ENCODE measurements around the gene LZTS2. TPM values are rescaled to one million over a fixed set of nuclear protein-coding genes. Genes with fewer than 3 reads are reported as not detected.

Gene LZTS2
- total and polyA plus RNA-seq, 2 experiments from 2014 or later: 27.6 to 88.3 TPM

GRCh38 chr10:101001659-101002035 is 2.0 kb downstream of the LZTS2 start:
- 0 out of 2 replicates have a peak overlapping the region, but pooled peaks have one; percentile 92 for H3K4me2 ChIP-seq
- Mint-ChIP-seq H3K9me3 (no peaks in the 10 kb centered on the region; the same call in 2 of the 3 replicates), H3K4me3 (peak overlapping the region; percentile 96; the same call in 2 of the 3 replicates), H3K4me1 (peaks cover 14% of the 10 kb centered on the region), H3K36me3 (ENCODE audit: low read depth) (peaks cover 38% of the 10 kb centered on the region), H3K27ac (no peak overlapping the region), H3K27me3 (ENCODE audit: insufficient read depth, low read depth, poor library complexity) (peaks cover 16% of the 10 kb centered on the region)
- H3K79me2 ChIP-seq (replicated peaks; ENCODE audit: insufficient read depth): peaks cover 22% of the 10 kb centered on the region
- no peak overlapping the region for H2AFZ ChIP-seq
- no peak overlapping the region for H3K27ac ChIP-seq (ENCODE audit: low read depth)
- DNase-seq (ENCODE audit: low spot score): no peak
- H3K27me3 ChIP-seq (ENCODE audit: insufficient read depth): no peaks in the 10 kb centered on the region
- peaks cover 21% of the 10 kb centered on the region for H3K4me1 ChIP-seq (ENCODE audit: insufficient read depth)
- H3K36me3 ChIP-seq (ENCODE audit: insufficient read depth): no peaks in the 10 kb centered on the region; the same call in 1 of the 2 replicates
- no peaks in the 10 kb centered on the region for H3K9me2 ChIP-seq (ENCODE audit: insufficient read depth)
- peaks cover 16% of the 10 kb centered on the region for H3F3A ChIP-seq (replicated peaks; ENCODE audit: low read depth)
- H3K4me3 ChIP-seq: no peak overlapping the region
- ATAC-seq: no peak
- TF ChIP-seq ETS1 (IDR thresholded peaks at IDR 0.05): no peak
- no peak for TF ChIP-seq CREB1 (CRISPR knock-in tag; IDR thresholded peaks at IDR 0.05; ENCODE audit: low read depth)
- no peak for TF ChIP-seq ZNF331 (CRISPR knock-in tag; IDR thresholded peaks at IDR 0.05; ENCODE audit: low read depth)
- no peak for TF ChIP-seq JUNB (IDR thresholded peaks at IDR 0.05; ENCODE audit: unreplicated experiment)
- no peak for TF ChIP-seq REST (IDR thresholded peaks at IDR 0.05; ENCODE audit: unreplicated experiment)
- no peak for TF ChIP-seq EZH2phosphoT487 (IDR thresholded peaks at IDR 0.05; ENCODE audit: unreplicated experiment)
- no peak for TF ChIP-seq NANOG (IDR thresholded peaks at IDR 0.05; ENCODE audit: borderline replicate concordance)
- 0 out of 2 replicates have a peak, but pooled peaks cover 7% of the 10 kb centered on the region for H4K20me1 ChIP-seq (replicated peaks; ENCODE audit: insufficient read depth)

GRCh38 chr10:101002456-101002855 is 2.8 kb downstream of the LZTS2 start:
- H2AFZ ChIP-seq: no peak overlapping the region
- no peak for ATAC-seq
- H3K27ac ChIP-seq (ENCODE audit: low read depth): no peak overlapping the region
- no peak overlapping the region for H3K4me3 ChIP-seq
- H3K36me3 ChIP-seq (ENCODE audit: insufficient read depth): no peaks in the 10 kb centered on the region; the same call in 1 of the 2 replicates
- H3K79me2 ChIP-seq (replicated peaks; ENCODE audit: insufficient read depth): peaks cover 22% of the 10 kb centered on the region
- H3K4me1 ChIP-seq (ENCODE audit: insufficient read depth): peaks cover 21% of the 10 kb centered on the region
- 0 out of 2 replicates have a peak, but pooled peaks cover 7% of the 10 kb centered on the region for H4K20me1 ChIP-seq (replicated peaks; ENCODE audit: insufficient read depth)
- H3K27ac Mint-ChIP-seq: no peak overlapping the region
- H3K4me2 ChIP-seq: no peak overlapping the region
- no peak for DNase-seq (ENCODE audit: low spot score)
- no peaks in the 10 kb centered on the region for H3K27me3 ChIP-seq (ENCODE audit: insufficient read depth)
- no peaks in the 10 kb centered on the region; the same call in 2 of the 3 replicates for H3K9me3 Mint-ChIP-seq
- H3K4me1 Mint-ChIP-seq: peaks cover 13% of the 10 kb centered on the region
- H3K36me3 Mint-ChIP-seq (ENCODE audit: low read depth): peaks cover 38% of the 10 kb centered on the region
- peaks cover 15% of the 10 kb centered on the region for H3K27me3 Mint-ChIP-seq (ENCODE audit: insufficient read depth, low read depth, poor library complexity)
- H3K9me2 ChIP-seq (ENCODE audit: insufficient read depth): no peaks in the 10 kb centered on the region
- H3K4me3 Mint-ChIP-seq: no peak overlapping the region
- H3F3A ChIP-seq (replicated peaks; ENCODE audit: low read depth): peaks cover 15% of the 10 kb centered on the region; the same call in 1 of the 2 replicates
- no peak for TF ChIP-seq ZNF331 (CRISPR knock-in tag; IDR thresholded peaks at IDR 0.05; ENCODE audit: low read depth)
- TF ChIP-seq POLR2AphosphoS5 (IDR thresholded peaks at IDR 0.05; ENCODE audit: low read depth): no peak
- TF ChIP-seq CTCF (conservative IDR thresholded peaks at IDR 0.05; ENCODE audit: low read depth in 2 of 2): no peak
- TF ChIP-seq NANOG (IDR thresholded peaks at IDR 0.05; ENCODE audit: borderline replicate concordance): no peak
- TF ChIP-seq ZNF114 (CRISPR knock-in tag; IDR thresholded peaks at IDR 0.05): no peak
- TF ChIP-seq CREB1 (CRISPR knock-in tag; IDR thresholded peaks at IDR 0.05; ENCODE audit: low read depth): no peak
- TF ChIP-seq STAT1 (IDR thresholded peaks at IDR 0.05; ENCODE audit: unreplicated experiment): no peak
- TF ChIP-seq JUNB (IDR thresholded peaks at IDR 0.05; ENCODE audit: unreplicated experiment): no peak
- no peak for TF ChIP-seq REST (IDR thresholded peaks at IDR 0.05; ENCODE audit: unreplicated experiment)
